WTC11 (cell line): ENCODE data around the gene B4GALT3.

Experiments used
- CTCF ChIP-seq: fragments of 200-600 bp; IDR thresholded peaks from 2 replicates; pipeline ENCODE4 v1.8.0; 2022; ENCODE audit warnings: antibody characterized with exemption
- NFE2L1 ChIP-seq: sonication (generic); formaldehyde crosslinking; IDR thresholded peaks from 2 replicates; pipeline ENCODE4 v1.8.1; 2023; ENCODE audit warnings: missing genetic modification reagents
- PRDM15 ChIP-seq: sonication (generic); formaldehyde crosslinking; IDR thresholded peaks from 2 replicates; pipeline ENCODE4 v1.8.0; 2022; ENCODE audit warnings: missing genetic modification reagents
- ZNF232 ChIP-seq: sonication (generic); formaldehyde crosslinking; IDR thresholded peaks from 2 replicates; pipeline ENCODE4 v1.8.0; 2022; ENCODE audit warnings: mild to moderate bottlenecking, missing genetic modification reagents
- TF ChIP-seq, protein P1 (sequence below): sonication (generic); formaldehyde crosslinking; IDR thresholded peaks from 2 replicates; pipeline ENCODE4 v1.8.1; 2023; ENCODE audit warnings: mild to moderate bottlenecking, missing genetic modification reagents, moderate library complexity
- TF ChIP-seq, protein P2 (sequence below): fragments of 250-450 bp; sonication (Bioruptor Pico); IDR thresholded peaks from 2 replicates; pipeline ENCODE4 v1.9.0; 2021; ENCODE audit warnings: moderate library complexity, mild to moderate bottlenecking, inconsistent platforms, borderline replicate concordance
- TF ChIP-seq, protein P3 (sequence below): sonication (generic); formaldehyde crosslinking; IDR thresholded peaks from 2 replicates; pipeline ENCODE4 v1.8.0; 2022; ENCODE audit warnings: mild to moderate bottlenecking, missing genetic modification reagents

GRCh38 chr1:161223805-161224694, 46.7 kb upstream of the B4GALT3 start:
- no peak for TF ChIP-seq CTCF
- TF ChIP-seq, protein P1, sequence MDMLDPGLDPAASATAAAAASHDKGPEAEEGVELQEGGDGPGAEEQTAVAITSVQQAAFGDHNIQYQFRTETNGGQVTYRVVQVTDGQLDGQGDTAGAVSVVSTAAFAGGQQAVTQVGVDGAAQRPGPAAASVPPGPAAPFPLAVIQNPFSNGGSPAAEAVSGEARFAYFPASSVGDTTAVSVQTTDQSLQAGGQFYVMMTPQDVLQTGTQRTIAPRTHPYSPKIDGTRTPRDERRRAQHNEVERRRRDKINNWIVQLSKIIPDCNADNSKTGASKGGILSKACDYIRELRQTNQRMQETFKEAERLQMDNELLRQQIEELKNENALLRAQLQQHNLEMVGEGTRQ (CRISPR knock-in tag), result no peak
- TF ChIP-seq NFE2L1 (CRISPR knock-in tag), result no peak
- TF ChIP-seq, protein P2, sequence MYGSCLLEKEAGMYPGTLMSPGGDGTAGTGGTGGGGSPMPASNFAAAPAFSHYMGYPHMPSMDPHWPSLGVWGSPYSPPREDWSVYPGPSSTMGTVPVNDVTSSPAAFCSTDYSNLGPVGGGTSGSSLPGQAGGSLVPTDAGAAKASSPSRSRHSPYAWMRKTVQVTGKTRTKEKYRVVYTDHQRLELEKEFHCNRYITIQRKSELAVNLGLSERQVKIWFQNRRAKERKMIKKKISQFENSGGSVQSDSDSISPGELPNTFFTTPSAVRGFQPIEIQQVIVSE, result no peak
- no peak for TF ChIP-seq ZNF232
- no peak for TF ChIP-seq PRDM15 (CRISPR knock-in tag)
- TF ChIP-seq, protein P3, sequence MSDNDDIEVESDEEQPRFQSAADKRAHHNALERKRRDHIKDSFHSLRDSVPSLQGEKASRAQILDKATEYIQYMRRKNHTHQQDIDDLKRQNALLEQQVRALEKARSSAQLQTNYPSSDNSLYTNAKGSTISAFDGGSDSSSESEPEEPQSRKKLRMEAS, result no peak
